Parathyroid adenoma (tissue), 2 donors: ENCODE measurements around the gene BICD1.

Experiments used
- H2AFZ ChIP-seq: fragments of 300-600 bp; sonication (generic); one replicate; pipeline ENCODE4 v1.7.0; 2017; ENCODE audit warnings: antibody characterized with exemption, mild to moderate bottlenecking
- H3K27ac ChIP-seq: fragments of 300-600 bp; sonication (generic); one replicate; pipeline ENCODE4 v1.7.0; 2017
- H3K27me3 ChIP-seq: fragments of 300-600 bp; sonication (generic); one replicate; pipeline ENCODE4 v1.7.0; 2017; ENCODE audit warnings: low read length; ENCODE audit not compliant: control insufficient read depth, insufficient read depth
- H3K36me3 ChIP-seq: fragments of 300-600 bp; sonication (generic); one replicate; pipeline ENCODE4 v1.7.0; 2017; ENCODE audit warnings: low read length; ENCODE audit not compliant: control insufficient read depth, insufficient read depth
- H3K4me1 ChIP-seq: fragments of 300-600 bp; sonication (generic); one replicate; pipeline ENCODE4 v1.7.0; 2017; ENCODE audit warnings: control low read depth
- H3K4me2 ChIP-seq: fragments of 300-600 bp; sonication (generic); one replicate; pipeline ENCODE4 v1.7.0; 2017; ENCODE audit warnings: low read length
- H3K4me3 ChIP-seq: fragments of 300-600 bp; sonication (generic); one replicate; pipeline ENCODE4 v1.7.0; 2017; ENCODE audit warnings: low read depth, low read length
- H3K79me2 ChIP-seq: fragments of 300-600 bp; sonication (generic); one replicate; pipeline ENCODE4 v1.7.0; 2017; ENCODE audit warnings: control low read depth
- H3K9ac ChIP-seq: fragments of 300-600 bp; sonication (generic); one replicate; pipeline ENCODE4 v1.7.0; 2017; ENCODE audit warnings: mild to moderate bottlenecking
- H3K9me3 ChIP-seq: fragments of 300-600 bp; sonication (generic); one replicate; pipeline ENCODE4 v1.7.0; 2017; ENCODE audit warnings: low read length; ENCODE audit not compliant: control insufficient read depth
- CTCF ChIP-seq: fragments of 300-600 bp; sonication (generic); IDR thresholded peaks from one replicate; pipeline ENCODE4 v1.7.0; 2017; ENCODE audit warnings: antibody characterized with exemption, mild to moderate bottlenecking
- donor health status: primary hyperparathyroidism.

Gene BICD1

GRCh38 chr12:32087306-32087705, 19.3 kb upstream of the BICD1 start:
- no peak for TF ChIP-seq CTCF
- H2AFZ ChIP-seq: no peak overlapping the region
- no peaks in the 10 kb centered on the region for H3K9me3 ChIP-seq
- no peak overlapping the region for H3K9ac ChIP-seq
- no peaks in the 10 kb centered on the region for H3K79me2 ChIP-seq
- H3K4me2 ChIP-seq: no peak overlapping the region
- no peak overlapping the region for H3K27ac ChIP-seq
- H3K4me3 ChIP-seq: no peak overlapping the region
- no peaks in the 10 kb centered on the region for H3K36me3 ChIP-seq
- H3K4me1 ChIP-seq: no peaks in the 10 kb centered on the region
- H3K27me3 ChIP-seq: no peaks in the 10 kb centered on the region

- H3K9me3 ChIP-seq: no peaks in the 10 kb centered on the region
- H3K27me3 ChIP-seq: no peaks in the 10 kb centered on the region
- no peak overlapping the region for H3K27ac ChIP-seq
- H3K4me1 ChIP-seq: no peaks in the 10 kb centered on the region
- no peak overlapping the region for H3K4me3 ChIP-seq
- H3K9ac ChIP-seq: no peak overlapping the region
- no peaks in the 10 kb centered on the region for H3K79me2 ChIP-seq
- H3K36me3 ChIP-seq: no peaks in the 10 kb centered on the region
- no peak for TF ChIP-seq CTCF
- H2AFZ ChIP-seq: no peak overlapping the region
- no peak overlapping the region for H3K4me2 ChIP-seq
These were observed 17.5 kb upstream of the BICD1 start for GRCh38 chr12:32089156-32089555.

- H3K9me3 ChIP-seq: no peaks in the 10 kb centered on the region
- no peaks in the 10 kb centered on the region for H3K79me2 ChIP-seq
- H3K36me3 ChIP-seq: no peaks in the 10 kb centered on the region
- H3K4me1 ChIP-seq: no peaks in the 10 kb centered on the region
- no peak for TF ChIP-seq CTCF
- H3K27ac ChIP-seq: no peak overlapping the region
- H3K4me2 ChIP-seq: no peak overlapping the region
- no peak overlapping the region for H3K4me3 ChIP-seq
- no peaks in the 10 kb centered on the region for H3K27me3 ChIP-seq
- H2AFZ ChIP-seq: no peak overlapping the region
- no peak overlapping the region for H3K9ac ChIP-seq
These were observed 17.1 kb upstream of the BICD1 start for GRCh38 chr12:32089586-32089985.

- no peak overlapping the region for H3K9ac ChIP-seq
- H3K4me2 ChIP-seq: no peak overlapping the region
These were observed 15.0 kb upstream of the BICD1 start for GRCh38 chr12:32091696-32092095.

More at GRCh38 chr12:32091696-32092095, 15.0 kb upstream of the BICD1 start:
- H3K4me3 ChIP-seq: no peak overlapping the region
- no peaks in the 10 kb centered on the region for H3K36me3 ChIP-seq
- H3K9me3 ChIP-seq: no peaks in the 10 kb centered on the region
- H3K79me2 ChIP-seq: no peaks in the 10 kb centered on the region
- TF ChIP-seq CTCF: no peak
- no peaks in the 10 kb centered on the region for H3K27me3 ChIP-seq
- no peak overlapping the region for H3K27ac ChIP-seq
- H2AFZ ChIP-seq: no peak overlapping the region
- H3K4me1 ChIP-seq: no peaks in the 10 kb centered on the region
